GM23338 (cell line): ENCODE measurements around the gene EXOC3L2. TPM values are rescaled to one million over a fixed set of nuclear protein-coding genes. Genes with fewer than 3 reads are reported as not detected.

Source experiments
- ATAC-seq: fragments of 200-7000 bp; cut with Tn5 transposase; 3 replicates; pipeline ENCODE4 v1.9.1; 2020
- DNase-seq: peaks from one replicate; pipeline ENCODE4 v3.0.0-alpha.2; 2015; ENCODE audit warnings: low spot score
- H2AFZ ChIP-seq: fragments of 200-600 bp; sonication (generic); 2 replicates; pipeline ENCODE4 v1.8.0; 2016; ENCODE audit warnings: antibody characterized with exemption, mild to moderate bottlenecking, moderate library complexity
- H3F3A ChIP-seq: fragments of 200-600 bp; sonication (generic); replicated peaks from 2 replicates; pipeline ENCODE4 v1.8.0; 2017; ENCODE audit warnings: antibody characterized with exemption, mixed run types, low read depth
- H3K27ac ChIP-seq: fragments of 200-600 bp; sonication (generic); 2 replicates; pipeline ENCODE4 v1.6.1; 2016; ENCODE audit warnings: low read depth
- H3K27me3 ChIP-seq: fragments of 200-600 bp; sonication (generic); 2 replicates; pipeline ENCODE4 v1.8.0; 2016; ENCODE audit warnings: mild to moderate bottlenecking, mixed run types, moderate library complexity; ENCODE audit not compliant: insufficient read depth
- H3K36me3 ChIP-seq: fragments of 200-600 bp; sonication (generic); 2 replicates; pipeline ENCODE4 v1.8.0; 2016; ENCODE audit warnings: mild to moderate bottlenecking; ENCODE audit not compliant: insufficient read depth
- H3K4me1 ChIP-seq: fragments of 200-600 bp; sonication (generic); 2 replicates; pipeline ENCODE4 v1.8.0; 2016; ENCODE audit warnings: mild to moderate bottlenecking, moderate library complexity; ENCODE audit not compliant: insufficient read depth
- H3K4me2 ChIP-seq: fragments of 200-600 bp; sonication (generic); 2 replicates; pipeline ENCODE4 v1.7.1; 2017; ENCODE audit warnings: mixed run types
- H3K4me3 ChIP-seq: fragments of 200-600 bp; sonication (generic); 2 replicates; pipeline ENCODE4 v1.6.1; 2016; ENCODE audit warnings: mixed run types
- H3K79me2 ChIP-seq: fragments of 200-600 bp; sonication (generic); replicated peaks from 2 replicates; pipeline ENCODE4 v1.8.0; 2017; ENCODE audit warnings: mild to moderate bottlenecking; ENCODE audit not compliant: insufficient read depth
- H3K9me2 ChIP-seq: fragments of 200-600 bp; sonication (generic); 2 replicates; pipeline ENCODE4 v1.8.0; 2017; ENCODE audit not compliant: insufficient read depth
- H4K20me1 ChIP-seq: fragments of 200-600 bp; sonication (generic); replicated peaks from 2 replicates; pipeline ENCODE4 v1.8.0; 2017; ENCODE audit warnings: mild to moderate bottlenecking; ENCODE audit not compliant: insufficient read depth
- H3K27ac Mint-ChIP-seq: 2 replicates; pipeline ENCODE4 v1.8.0; 2020; ENCODE audit warnings: inconsistent platforms, mild to moderate bottlenecking, moderate library complexity, mixed read lengths
- H3K27me3 Mint-ChIP-seq: 3 replicates; pipeline ENCODE4 v1.8.0; 2022; ENCODE audit warnings: low read depth, mild to moderate bottlenecking, moderate library complexity, mixed read lengths, inconsistent platforms; ENCODE audit not compliant: insufficient read depth, poor library complexity
- H3K36me3 Mint-ChIP-seq: 3 replicates; pipeline ENCODE4 v1.8.0; 2021; ENCODE audit warnings: low read depth, mild to moderate bottlenecking, inconsistent platforms, moderate library complexity, mixed read lengths
- H3K4me1 Mint-ChIP-seq: 3 replicates; pipeline ENCODE4 v1.8.0; 2020; ENCODE audit warnings: mild to moderate bottlenecking, inconsistent platforms, mixed read lengths
- H3K4me3 Mint-ChIP-seq: 3 replicates; pipeline ENCODE4 v1.8.0; 2021; ENCODE audit warnings: moderate library complexity, mild to moderate bottlenecking, inconsistent platforms, mixed read lengths
- H3K9me3 Mint-ChIP-seq: 3 replicates; pipeline ENCODE4 v1.8.0; 2020; ENCODE audit warnings: moderate library complexity, mild to moderate bottlenecking, inconsistent platforms, mixed read lengths
- CREB1 ChIP-seq: fragments of 250-450 bp; sonication (Bioruptor Pico); IDR thresholded peaks from 2 replicates; pipeline ENCODE4 v1.5.0; 2020; ENCODE audit warnings: low read depth, mild to moderate bottlenecking, moderate library complexity
- JUNB ChIP-seq: IDR thresholded peaks from one replicate; pipeline ENCODE4 v1.6.1; 2016; ENCODE audit warnings: antibody characterized with exemption; ENCODE audit not compliant: unreplicated experiment
- STAT1 ChIP-seq: IDR thresholded peaks from one replicate; pipeline ENCODE4 v1.6.1; 2016; ENCODE audit warnings: antibody characterized with exemption; ENCODE audit not compliant: unreplicated experiment
- polyA plus RNA-seq: library from polyadenylated mRNA; unstranded; fragments of >200 nt; fragmentation: Nextera tagmentation; extraction: Ambion mirVana; gene quantifications from 2 replicates; pipeline ENCODE4 v1.2.1, GENCODE V29; 2016
- total RNA-seq: library from RNA; depleted of rRNA; stranded (reverse); fragments of >200 nt; shearing (Covaris generic); gene quantifications from 2 replicates; pipeline ENCODE4 v1.2.3, GENCODE V29; 2014; rRNA removed
- TF ChIP-seq, protein P1 (sequence below): IDR thresholded peaks from one replicate; pipeline ENCODE4 v1.6.1; 2018; ENCODE audit warnings: antibody characterized with exemption; ENCODE audit not compliant: unreplicated experiment
- TF ChIP-seq, protein P2 (sequence below): fragments of 250-450 bp; sonication (Bioruptor Pico); IDR thresholded peaks from 2 replicates; pipeline ENCODE4 v1.5.0; 2020; ENCODE audit warnings: mild to moderate bottlenecking, moderate library complexity

The EXOC3L2 gene
- total and polyA plus RNA-seq, 2 experiments from 2014 or later = 2.8 to 3.2 TPM

- no peak for TF ChIP-seq JUNB
- no peak for TF ChIP-seq STAT1
- TF ChIP-seq, protein P1, sequence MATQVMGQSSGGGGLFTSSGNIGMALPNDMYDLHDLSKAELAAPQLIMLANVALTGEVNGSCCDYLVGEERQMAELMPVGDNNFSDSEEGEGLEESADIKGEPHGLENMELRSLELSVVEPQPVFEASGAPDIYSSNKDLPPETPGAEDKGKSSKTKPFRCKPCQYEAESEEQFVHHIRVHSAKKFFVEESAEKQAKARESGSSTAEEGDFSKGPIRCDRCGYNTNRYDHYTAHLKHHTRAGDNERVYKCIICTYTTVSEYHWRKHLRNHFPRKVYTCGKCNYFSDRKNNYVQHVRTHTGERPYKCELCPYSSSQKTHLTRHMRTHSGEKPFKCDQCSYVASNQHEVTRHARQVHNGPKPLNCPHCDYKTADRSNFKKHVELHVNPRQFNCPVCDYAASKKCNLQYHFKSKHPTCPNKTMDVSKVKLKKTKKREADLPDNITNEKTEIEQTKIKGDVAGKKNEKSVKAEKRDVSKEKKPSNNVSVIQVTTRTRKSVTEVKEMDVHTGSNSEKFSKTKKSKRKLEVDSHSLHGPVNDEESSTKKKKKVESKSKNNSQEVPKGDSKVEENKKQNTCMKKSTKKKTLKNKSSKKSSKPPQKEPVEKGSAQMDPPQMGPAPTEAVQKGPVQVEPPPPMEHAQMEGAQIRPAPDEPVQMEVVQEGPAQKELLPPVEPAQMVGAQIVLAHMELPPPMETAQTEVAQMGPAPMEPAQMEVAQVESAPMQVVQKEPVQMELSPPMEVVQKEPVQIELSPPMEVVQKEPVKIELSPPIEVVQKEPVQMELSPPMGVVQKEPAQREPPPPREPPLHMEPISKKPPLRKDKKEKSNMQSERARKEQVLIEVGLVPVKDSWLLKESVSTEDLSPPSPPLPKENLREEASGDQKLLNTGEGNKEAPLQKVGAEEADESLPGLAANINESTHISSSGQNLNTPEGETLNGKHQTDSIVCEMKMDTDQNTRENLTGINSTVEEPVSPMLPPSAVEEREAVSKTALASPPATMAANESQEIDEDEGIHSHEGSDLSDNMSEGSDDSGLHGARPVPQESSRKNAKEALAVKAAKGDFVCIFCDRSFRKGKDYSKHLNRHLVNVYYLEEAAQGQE = no peak
- TF ChIP-seq, protein P2, sequence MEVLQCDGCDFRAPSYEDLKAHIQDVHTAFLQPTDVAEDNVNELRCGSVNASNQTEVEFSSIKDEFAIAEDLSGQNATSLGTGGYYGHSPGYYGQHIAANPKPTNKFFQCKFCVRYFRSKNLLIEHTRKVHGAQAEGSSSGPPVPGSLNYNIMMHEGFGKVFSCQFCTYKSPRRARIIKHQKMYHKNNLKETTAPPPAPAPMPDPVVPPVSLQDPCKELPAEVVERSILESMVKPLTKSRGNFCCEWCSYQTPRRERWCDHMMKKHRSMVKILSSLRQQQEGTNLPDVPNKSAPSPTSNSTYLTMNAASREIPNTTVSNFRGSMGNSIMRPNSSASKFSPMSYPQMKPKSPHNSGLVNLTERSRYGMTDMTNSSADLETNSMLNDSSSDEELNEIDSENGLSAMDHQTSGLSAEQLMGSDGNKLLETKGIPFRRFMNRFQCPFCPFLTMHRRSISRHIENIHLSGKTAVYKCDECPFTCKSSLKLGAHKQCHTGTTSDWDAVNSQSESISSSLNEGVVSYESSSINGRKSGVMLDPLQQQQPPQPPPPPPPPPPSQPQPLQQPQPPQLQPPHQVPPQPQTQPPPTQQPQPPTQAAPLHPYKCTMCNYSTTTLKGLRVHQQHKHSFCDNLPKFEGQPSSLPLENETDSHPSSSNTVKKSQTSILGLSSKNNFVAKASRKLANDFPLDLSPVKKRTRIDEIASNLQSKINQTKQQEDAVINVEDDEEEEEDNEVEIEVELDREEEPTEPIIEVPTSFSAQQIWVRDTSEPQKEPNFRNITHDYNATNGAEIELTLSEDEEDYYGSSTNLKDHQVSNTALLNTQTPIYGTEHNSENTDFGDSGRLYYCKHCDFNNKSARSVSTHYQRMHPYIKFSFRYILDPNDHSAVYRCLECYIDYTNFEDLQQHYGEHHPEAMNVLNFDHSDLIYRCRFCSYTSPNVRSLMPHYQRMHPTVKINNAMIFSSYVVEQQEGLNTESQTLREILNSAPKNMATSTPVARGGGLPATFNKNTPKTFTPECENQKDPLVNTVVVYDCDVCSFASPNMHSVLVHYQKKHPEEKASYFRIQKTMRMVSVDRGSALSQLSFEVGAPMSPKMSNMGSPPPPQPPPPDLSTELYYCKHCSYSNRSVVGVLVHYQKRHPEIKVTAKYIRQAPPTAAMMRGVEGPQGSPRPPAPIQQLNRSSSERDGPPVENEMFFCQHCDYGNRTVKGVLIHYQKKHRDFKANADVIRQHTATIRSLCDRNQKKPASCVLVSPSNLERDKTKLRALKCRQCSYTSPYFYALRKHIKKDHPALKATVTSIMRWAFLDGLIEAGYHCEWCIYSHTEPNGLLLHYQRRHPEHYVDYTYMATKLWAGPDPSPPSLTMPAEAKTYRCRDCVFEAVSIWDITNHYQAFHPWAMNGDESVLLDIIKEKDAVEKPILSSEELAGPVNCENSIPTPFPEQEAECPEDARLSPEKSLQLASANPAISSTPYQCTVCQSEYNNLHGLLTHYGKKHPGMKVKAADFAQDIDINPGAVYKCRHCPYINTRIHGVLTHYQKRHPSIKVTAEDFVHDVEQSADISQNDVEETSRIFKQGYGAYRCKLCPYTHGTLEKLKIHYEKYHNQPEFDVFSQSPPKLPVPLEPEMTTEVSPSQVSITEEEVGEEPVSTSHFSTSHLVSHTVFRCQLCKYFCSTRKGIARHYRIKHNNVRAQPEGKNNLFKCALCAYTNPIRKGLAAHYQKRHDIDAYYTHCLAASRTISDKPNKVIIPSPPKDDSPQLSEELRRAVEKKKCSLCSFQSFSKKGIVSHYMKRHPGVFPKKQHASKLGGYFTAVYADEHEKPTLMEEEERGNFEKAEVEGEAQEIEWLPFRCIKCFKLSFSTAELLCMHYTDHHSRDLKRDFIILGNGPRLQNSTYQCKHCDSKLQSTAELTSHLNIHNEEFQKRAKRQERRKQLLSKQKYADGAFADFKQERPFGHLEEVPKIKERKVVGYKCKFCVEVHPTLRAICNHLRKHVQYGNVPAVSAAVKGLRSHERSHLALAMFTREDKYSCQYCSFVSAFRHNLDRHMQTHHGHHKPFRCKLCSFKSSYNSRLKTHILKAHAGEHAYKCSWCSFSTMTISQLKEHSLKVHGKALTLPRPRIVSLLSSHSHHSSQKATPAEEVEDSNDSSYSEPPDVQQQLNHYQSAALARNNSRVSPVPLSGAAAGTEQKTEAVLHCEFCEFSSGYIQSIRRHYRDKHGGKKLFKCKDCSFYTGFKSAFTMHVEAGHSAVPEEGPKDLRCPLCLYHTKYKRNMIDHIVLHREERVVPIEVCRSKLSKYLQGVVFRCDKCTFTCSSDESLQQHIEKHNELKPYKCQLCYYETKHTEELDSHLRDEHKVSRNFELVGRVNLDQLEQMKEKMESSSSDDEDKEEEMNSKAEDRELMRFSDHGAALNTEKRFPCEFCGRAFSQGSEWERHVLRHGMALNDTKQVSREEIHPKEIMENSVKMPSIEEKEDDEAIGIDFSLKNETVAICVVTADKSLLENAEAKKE (CRISPR knock-in tag) = no peak
- no peak for TF ChIP-seq CREB1 (CRISPR knock-in tag)
- no peak overlapping the region for H3K4me2 ChIP-seq
- H3K4me1 ChIP-seq = 0 out of 2 replicates have a peak, but pooled peaks cover 4% of the 10 kb centered on the region
- no peaks in the 10 kb centered on the region; the same call in 1 of the 2 replicates for H4K20me1 ChIP-seq
- H3F3A ChIP-seq = no peaks in the 10 kb centered on the region; the same call in 1 of the 2 replicates
- Mint-ChIP-seq H3K4me1 (peaks cover 20% of the 10 kb centered on the region), H3K27me3 (peaks cover 19% of the 10 kb centered on the region), H3K4me3 (no peak overlapping the region), H3K36me3 (no peaks in the 10 kb centered on the region), H3K9me3 (no peaks in the 10 kb centered on the region; the same call in 2 of the 3 replicates), H3K27ac (no peak overlapping the region)
- H3K79me2 ChIP-seq = no peaks in the 10 kb centered on the region
- DNase-seq (no peak), ATAC-seq (no peak)
- H3K36me3 ChIP-seq = no peaks in the 10 kb centered on the region
- H3K4me3 ChIP-seq = no peak overlapping the region
- H3K27ac ChIP-seq = no peak overlapping the region
- no peaks in the 10 kb centered on the region for H3K9me2 ChIP-seq
- no peak overlapping the region for H2AFZ ChIP-seq
- no peaks in the 10 kb centered on the region for H3K27me3 ChIP-seq
These were observed 82.5 kb downstream of the EXOC3L2 start for GRCh38 chr19:45162608-45163143.

Other genes with a start within 250 kb of the EXOC3L2 start
- gene RELB, start 243.9 kb downstream of the EXOC3L2 start, total RNA-seq = 11.1 and 13.1 TPM in 2 replicates
- gene RELB, start 243.9 kb downstream of the EXOC3L2 start, polyA plus RNA-seq = 7.4 and 7.9 TPM in 2 replicates
- gene CLASRP, start 206.4 kb downstream of the EXOC3L2 start, total RNA-seq = 78.7 and 92.3 TPM in 2 replicates
- 26.5 and 27.1 TPM in 2 replicates for gene CLASRP, start 206.4 kb downstream of the EXOC3L2 start, polyA plus RNA-seq
- 10.3 and 13.4 TPM in 2 replicates for gene ZNF296, start 168.9 kb downstream of the EXOC3L2 start, total RNA-seq
- 16.5 and 18.6 TPM in 2 replicates for gene ZNF296, start 168.9 kb downstream of the EXOC3L2 start, polyA plus RNA-seq
- gene GEMIN7, start 166.1 kb downstream of the EXOC3L2 start, total RNA-seq = 49.6 and 52.6 TPM in 2 replicates
- 90.5 and 91.6 TPM in 2 replicates for gene GEMIN7, start 166.1 kb downstream of the EXOC3L2 start, polyA plus RNA-seq
- gene PPP1R37, start 152.2 kb downstream of the EXOC3L2 start, total RNA-seq = 33.3 and 47.2 TPM in 2 replicates
- 6.9 and 7.8 TPM in 2 replicates for gene PPP1R37, start 152.2 kb downstream of the EXOC3L2 start, polyA plus RNA-seq
- gene NKPD1, start 84.4 kb downstream of the EXOC3L2 start, total RNA-seq = 1.3 and 2.2 TPM in 2 replicates
- 0.09 and 0.24 TPM in 2 replicates for gene NKPD1, start 84.4 kb downstream of the EXOC3L2 start, polyA plus RNA-seq
- gene TRAPPC6A, start 67.2 kb downstream of the EXOC3L2 start, total RNA-seq = 23.3 and 29.4 TPM in 2 replicates
- gene TRAPPC6A, start 67.2 kb downstream of the EXOC3L2 start, polyA plus RNA-seq = 74.7 and 81.9 TPM in 2 replicates
- 15.9 and 16.0 TPM in 2 replicates for gene BLOC1S3, start 66.6 kb downstream of the EXOC3L2 start, total RNA-seq
- 2.5 and 5.0 TPM in 2 replicates for gene BLOC1S3, start 66.6 kb downstream of the EXOC3L2 start, polyA plus RNA-seq
- gene MARK4, start 5.9 kb upstream of the EXOC3L2 start, total RNA-seq = 38.6 and 40.5 TPM in 2 replicates
- 15.8 and 16.6 TPM in 2 replicates for gene MARK4, start 5.9 kb upstream of the EXOC3L2 start, polyA plus RNA-seq
- gene CKM, start 77.5 kb upstream of the EXOC3L2 start, total RNA-seq = not detected in 2 replicates
- 0.47 TPM in 1 of 2 replicates, not detected in the other for gene CKM, start 77.5 kb upstream of the EXOC3L2 start, polyA plus RNA-seq
- gene KLC3, start 95.3 kb upstream of the EXOC3L2 start, total RNA-seq = 4.2 and 6.4 TPM in 2 replicates
- 2.8 and 3.1 TPM in 2 replicates for gene KLC3, start 95.3 kb upstream of the EXOC3L2 start, polyA plus RNA-seq
- gene ERCC2, start 125.2 kb upstream of the EXOC3L2 start, total RNA-seq = 81.1 and 84.7 TPM in 2 replicates
- 33.3 and 39.4 TPM in 2 replicates for gene ERCC2, start 125.2 kb upstream of the EXOC3L2 start, polyA plus RNA-seq
- 9.6 and 11.3 TPM in 2 replicates for gene PPP1R13L, start 159.7 kb upstream of the EXOC3L2 start, total RNA-seq
- 12.9 and 15.5 TPM in 2 replicates for gene PPP1R13L, start 159.7 kb upstream of the EXOC3L2 start, polyA plus RNA-seq
- 33.0 and 34.1 TPM in 2 replicates for gene POLR1G, start 161.2 kb upstream of the EXOC3L2 start, total RNA-seq
- 85.9 and 91.1 TPM in 2 replicates for gene POLR1G, start 161.2 kb upstream of the EXOC3L2 start, polyA plus RNA-seq
- 39.0 and 45.9 TPM in 2 replicates for gene ERCC1, start 178.5 kb upstream of the EXOC3L2 start, total RNA-seq
- 52.3 and 56.3 TPM in 2 replicates for gene ERCC1, start 178.5 kb upstream of the EXOC3L2 start, polyA plus RNA-seq
- gene FOSB, start 222.6 kb upstream of the EXOC3L2 start, total RNA-seq = 0.89 and 1.9 TPM in 2 replicates
- gene FOSB, start 222.6 kb upstream of the EXOC3L2 start, polyA plus RNA-seq = 0.55 and 0.77 TPM in 2 replicates